Measurements from ENCODE around the gene UNC119.
A peak's percentile ranks its signal among the peaks of the same experiment; 100 is the strongest.

UNC119 gene

GRCh38 chr17:28515518-28515917 lies 36.9 kb downstream of the UNC119 start:
- no peak overlapping the region for H3K4me3 ChIP-seq (replicated peaks in 1 of 2; ENCODE audit: low read depth in 2 of 2, low read length in 2 of 2)
- TF ChIP-seq CTCF (IDR thresholded peaks at IDR 0.05; ENCODE audit: low read depth, low read length): no peak
- no peak for DNase-seq (ENCODE audit: low read depth in 2 of 2)

DNA sequence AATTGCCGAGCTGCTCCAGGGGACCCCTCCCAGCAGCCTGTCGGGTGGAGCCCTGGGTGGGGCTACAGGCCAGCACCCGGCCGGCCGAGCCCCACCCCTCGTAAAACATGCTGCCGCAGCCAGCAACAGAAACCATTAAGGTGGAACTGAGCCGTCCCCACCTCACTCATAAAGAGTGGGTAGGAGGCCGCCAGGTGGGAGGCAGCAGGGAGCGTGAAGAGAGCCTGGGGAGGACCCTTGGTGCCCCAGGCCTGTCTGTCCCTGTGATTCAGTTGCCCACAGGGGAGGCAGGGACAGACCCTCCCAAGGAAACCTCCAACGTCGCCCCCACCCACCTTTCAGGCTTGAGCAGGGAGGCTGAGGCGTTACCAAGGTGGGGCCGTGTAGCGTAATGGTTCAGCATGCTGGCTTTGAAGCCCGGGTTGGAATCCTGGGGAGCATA lies 37.8 kb downstream of the UNC119 start:
- no peak for DNase-seq (ENCODE audit: low read depth in 2 of 2)
- H3K4me3 ChIP-seq (replicated peaks in 1 of 2; ENCODE audit: low read depth in 2 of 2, low read length in 2 of 2): no peak overlapping the region
- no peak for TF ChIP-seq CTCF (IDR thresholded peaks at IDR 0.05; ENCODE audit: low read depth, low read length)

GRCh38 chr17:28513476-28513875 lies 38.9 kb downstream of the UNC119 start:
- no peak for DNase-seq (ENCODE audit: low read depth in 2 of 2)
- TF ChIP-seq CTCF (IDR thresholded peaks at IDR 0.05; ENCODE audit: low read depth, low read length): no peak
- H3K4me3 ChIP-seq (replicated peaks in 1 of 2; ENCODE audit: low read depth in 2 of 2, low read length in 2 of 2): no peak overlapping the region

DNA sequence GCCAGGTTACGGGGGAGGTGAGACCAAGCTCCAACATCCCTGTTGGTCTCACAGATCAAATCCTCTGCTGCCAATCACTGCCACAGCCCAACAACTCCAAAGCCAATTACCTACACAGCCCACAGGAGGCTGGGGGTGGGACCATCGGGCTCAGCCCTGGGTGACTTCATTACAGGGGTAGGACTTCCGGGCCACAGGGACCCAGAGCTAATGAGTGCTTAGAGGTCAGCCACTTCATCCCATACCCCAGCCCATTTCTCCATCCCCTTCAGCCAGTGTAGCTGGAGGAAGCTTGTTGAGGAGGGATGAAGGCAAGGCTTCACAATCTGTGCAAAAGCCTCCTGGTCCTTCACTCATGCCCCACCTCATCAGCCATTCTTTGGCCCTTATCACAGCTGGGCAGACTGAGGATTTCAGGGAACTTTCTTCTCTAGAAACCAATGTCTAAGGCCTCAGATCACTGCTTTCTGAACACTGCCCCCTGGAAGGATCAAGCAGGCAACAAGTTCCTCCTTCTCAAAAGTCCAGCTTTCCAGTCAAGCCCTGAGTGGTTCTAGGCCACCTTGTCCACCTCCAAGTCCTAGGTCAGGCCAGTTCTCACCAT lies 40.5 kb downstream of the UNC119 start:
- no peak for DNase-seq (ENCODE audit: low read depth in 2 of 2)
- no peak overlapping the region for H3K4me3 ChIP-seq (replicated peaks in 1 of 2; ENCODE audit: low read depth in 2 of 2, low read length in 2 of 2)
- TF ChIP-seq CTCF (IDR thresholded peaks at IDR 0.05; ENCODE audit: low read depth, low read length): no peak

GRCh38 chr17:28509789-28510188 lies 42.6 kb downstream of the UNC119 start:
- DNase-seq (ENCODE audit: low read depth in 2 of 2): peak in 1 of 2 donors; percentile 10
- no peak for TF ChIP-seq CTCF (IDR thresholded peaks at IDR 0.05; ENCODE audit: low read depth, low read length)
- H3K4me3 ChIP-seq (replicated peaks in 1 of 2; ENCODE audit: low read depth in 2 of 2, low read length in 2 of 2): no peak overlapping the region

DNA sequence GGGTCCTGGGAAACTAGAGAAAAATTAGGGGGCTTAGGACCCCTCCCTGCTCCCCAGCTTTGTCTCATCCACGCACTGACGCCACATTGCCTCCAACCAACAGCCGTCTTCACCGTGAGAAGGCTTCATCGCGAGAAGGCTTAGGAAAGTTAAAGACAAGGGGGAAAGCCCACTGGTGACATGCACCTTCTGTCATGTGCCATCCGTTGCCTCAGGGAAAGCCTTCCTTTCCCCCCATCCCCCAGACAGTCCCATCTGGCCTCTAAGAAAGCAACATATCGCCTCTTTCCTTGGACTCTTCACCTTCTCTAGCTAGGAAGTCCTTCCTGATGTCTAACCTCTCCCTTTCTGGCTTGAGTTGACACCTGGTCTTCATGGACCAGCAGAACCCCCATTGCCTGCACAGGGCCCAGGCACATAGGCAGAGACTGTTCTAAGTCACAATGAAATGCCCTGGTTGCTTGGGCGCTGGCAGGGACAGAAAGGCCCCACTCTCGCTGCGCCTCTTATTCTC lies 44.2 kb downstream of the UNC119 start:
- TF ChIP-seq CTCF (IDR thresholded peaks at IDR 0.05; ENCODE audit: low read depth, low read length): no peak
- DNase-seq (ENCODE audit: low read depth in 2 of 2): no peak
- H3K4me3 ChIP-seq (replicated peaks in 1 of 2; ENCODE audit: low read depth in 2 of 2, low read length in 2 of 2): no peak overlapping the region
